HepG2 (cell line): Measurements from ENCODE around the gene INO80B. TPM values are rescaled to one million over a fixed set of nuclear protein-coding genes. Genes with fewer than 3 reads are reported as not detected.

Experiments
- GZF1 ChIP-seq: sonication (generic); formaldehyde crosslinking; IDR thresholded peaks from 2 replicates; pipeline ENCODE4 v1.5.1; 2020; ENCODE audit warnings: mild to moderate bottlenecking, missing genetic modification reagents
- IRX3 ChIP-seq: sonication (generic); formaldehyde crosslinking; IDR thresholded peaks from 2 replicates; pipeline ENCODE4 v1.8.1; 2023; ENCODE audit warnings: mild to moderate bottlenecking, low read depth, missing genetic modification reagents, borderline replicate concordance
- KDM1A ChIP-seq: IDR thresholded peaks from 2 replicates; pipeline ENCODE4 v1.6.1; 2016; ENCODE audit warnings: missing compliant biosample characterization
- MEIS2 ChIP-seq: sonication (generic); formaldehyde crosslinking; IDR thresholded peaks from 2 replicates; pipeline ENCODE4 v1.9.0; 2021; ENCODE audit warnings: mild to moderate bottlenecking, missing genetic modification reagents
- REPIN1 ChIP-seq: sonication (generic); formaldehyde crosslinking; IDR thresholded peaks from 2 replicates; pipeline ENCODE4 v1.8.0; 2022; ENCODE audit warnings: missing genetic modification reagents, low read depth, mild to moderate bottlenecking, borderline replicate concordance
- RFX5 ChIP-seq: IDR thresholded peaks from 2 replicates; pipeline ENCODE4 v1.6.1; 2011; ENCODE audit warnings: low read depth, low read length, improper control_type of control experiment
- RXRB ChIP-seq: IDR thresholded peaks from 2 replicates; pipeline ENCODE4 v1.6.1; 2016; ENCODE audit warnings: borderline replicate concordance, missing genetic modification reagents, missing compliant biosample characterization
- SALL2 ChIP-seq: sonication (generic); formaldehyde crosslinking; IDR thresholded peaks from 2 replicates; pipeline ENCODE4 v1.8.1; 2023; ENCODE audit warnings: mild to moderate bottlenecking, missing genetic modification reagents, inconsistent platforms
- SCMH1 ChIP-seq: sonication (generic); formaldehyde crosslinking; IDR thresholded peaks from 2 replicates; pipeline ENCODE4 v1.9.0; 2021; ENCODE audit warnings: missing genetic modification reagents, mild to moderate bottlenecking, borderline replicate concordance
- SSRP1 ChIP-seq: IDR thresholded peaks from 2 replicates; pipeline ENCODE4 v1.6.1; 2016; ENCODE audit warnings: control low read depth
- TSC22D2 ChIP-seq: sonication (generic); formaldehyde crosslinking; IDR thresholded peaks from 2 replicates; pipeline ENCODE4 v1.5.1; 2020; ENCODE audit warnings: missing genetic modification reagents, mild to moderate bottlenecking, borderline replicate concordance
- ZFX ChIP-seq: sonication (generic); formaldehyde crosslinking; IDR thresholded peaks from 2 replicates; pipeline ENCODE4 v1.4.0; 2020; ENCODE audit warnings: mild to moderate bottlenecking, low read depth, missing genetic modification reagents, moderate library complexity
- ZNF136 ChIP-seq: sonication (generic); formaldehyde crosslinking; IDR thresholded peaks from 2 replicates; pipeline ENCODE4 v1.8.1; 2022; ENCODE audit warnings: low read depth, mild to moderate bottlenecking, moderate library complexity, missing genetic modification reagents
- ZNF232 ChIP-seq: sonication (generic); formaldehyde crosslinking; IDR thresholded peaks from 2 replicates; pipeline ENCODE4 v1.4.0; 2020; ENCODE audit warnings: missing genetic modification reagents, borderline replicate concordance
- ZNF367 ChIP-seq: sonication (generic); formaldehyde crosslinking; IDR thresholded peaks from 2 replicates; pipeline ENCODE4 v1.4.0; 2020; ENCODE audit warnings: missing genetic modification reagents, borderline replicate concordance
- ZNF556 ChIP-seq: sonication (generic); formaldehyde crosslinking; IDR thresholded peaks from 2 replicates; pipeline ENCODE4 v1.4.0; 2020; ENCODE audit warnings: mild to moderate bottlenecking, missing genetic modification reagents, borderline replicate concordance
- ZNF740 ChIP-seq: sonication (generic); formaldehyde crosslinking; IDR thresholded peaks from 2 replicates; pipeline ENCODE4 v1.4.0; 2020; ENCODE audit warnings: missing genetic modification reagents
- polyA plus RNA-seq, 8 experiments: library from polyadenylated mRNA; depleted of rRNA in 3 of 8; stranded (reverse) in 7 of 8; unstranded in 1 of 8; fragments of >200 nt; fragmentation: Illumina TruSeq in 4 of 8; extraction: Trizol in 4 of 8; gene quantifications; 2 replicates each; pipeline versions ENCODE4 v1.2.1 to v1.2.3, GENCODE V29; 2011 to 2016; ENCODE audit warnings: low read depth in 4 of 8, missing spikeins in 1 of 8, mixed read lengths in 1 of 8; ENCODE audit not compliant: insufficient read depth in 1 of 8
- total RNA-seq, 5 experiments: library from RNA; depleted of rRNA; stranded (reverse); fragments of >200 nt; fragmentation: Illumina TruSeq; extraction: Trizol; gene quantifications; 2 replicates each; pipeline ENCODE4 v1.2.3, GENCODE V29; 2016; ENCODE audit warnings: low read depth in 1 of 5
- TF ChIP-seq, protein P1 (sequence below): sonication (generic); formaldehyde crosslinking; IDR thresholded peaks from 2 replicates; pipeline ENCODE4 v1.4.0; 2020; ENCODE audit warnings: missing genetic modification reagents, borderline replicate concordance

Gene INO80B
- total and polyA plus RNA-seq, 2 of the 13 experiments (the other 11 are each of a cell fraction or from before 2014, with no cell fraction given), result 6.2 to 14.5 TPM

GRCh38 chr2:74441690-74442482 lies 13.0 kb upstream of the INO80B start, which contains the start of gene RTKN (continued):
- TF ChIP-seq ZNF136, result peak; percentile 93; the same call in 1 of the 2 replicates
- TF ChIP-seq, protein P1, sequence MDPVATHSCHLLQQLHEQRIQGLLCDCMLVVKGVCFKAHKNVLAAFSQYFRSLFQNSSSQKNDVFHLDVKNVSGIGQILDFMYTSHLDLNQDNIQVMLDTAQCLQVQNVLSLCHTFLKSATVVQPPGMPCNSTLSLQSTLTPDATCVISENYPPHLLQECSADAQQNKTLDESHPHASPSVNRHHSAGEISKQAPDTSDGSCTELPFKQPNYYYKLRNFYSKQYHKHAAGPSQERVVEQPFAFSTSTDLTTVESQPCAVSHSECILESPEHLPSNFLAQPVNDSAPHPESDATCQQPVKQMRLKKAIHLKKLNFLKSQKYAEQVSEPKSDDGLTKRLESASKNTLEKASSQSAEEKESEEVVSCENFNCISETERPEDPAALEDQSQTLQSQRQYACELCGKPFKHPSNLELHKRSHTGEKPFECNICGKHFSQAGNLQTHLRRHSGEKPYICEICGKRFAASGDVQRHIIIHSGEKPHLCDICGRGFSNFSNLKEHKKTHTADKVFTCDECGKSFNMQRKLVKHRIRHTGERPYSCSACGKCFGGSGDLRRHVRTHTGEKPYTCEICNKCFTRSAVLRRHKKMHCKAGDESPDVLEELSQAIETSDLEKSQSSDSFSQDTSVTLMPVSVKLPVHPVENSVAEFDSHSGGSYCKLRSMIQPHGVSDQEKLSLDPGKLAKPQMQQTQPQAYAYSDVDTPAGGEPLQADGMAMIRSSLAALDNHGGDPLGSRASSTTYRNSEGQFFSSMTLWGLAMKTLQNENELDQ (CRISPR knock-in tag), result peak; percentile 26; the same call in 1 of the 2 replicates
- TF ChIP-seq TSC22D2 (CRISPR knock-in tag), result peak; percentile 94; the same call in 1 of the 2 replicates
- TF ChIP-seq KDM1A, result no peak
- no peak; the same call in 1 of the 2 replicates for TF ChIP-seq ZNF740 (CRISPR knock-in tag)
- TF ChIP-seq ZNF556, result peak; percentile 95
- TF ChIP-seq ZFX (CRISPR knock-in tag), result peak; percentile 91
- peak; percentile 16; the same call in 1 of the 2 replicates for TF ChIP-seq ZNF367 (CRISPR knock-in tag)
- TF ChIP-seq REPIN1 (CRISPR knock-in tag), result peak; percentile 60; the same call in 1 of the 2 replicates
- TF ChIP-seq SALL2 (CRISPR knock-in tag), result peak; percentile 73
- no peak for TF ChIP-seq SCMH1 (CRISPR knock-in tag)
- no peak; the same call in 1 of the 2 replicates for TF ChIP-seq SSRP1 (CRISPR knock-in tag)
- TF ChIP-seq RFX5, result no peak; the same call in 1 of the 2 replicates
- TF ChIP-seq GZF1 (CRISPR knock-in tag), result peak; percentile 74
- no peak; the same call in 1 of the 2 replicates for TF ChIP-seq IRX3 (CRISPR knock-in tag)
- TF ChIP-seq MEIS2, result peak; percentile 10; the same call in 1 of the 2 replicates
- TF ChIP-seq RXRB (CRISPR knock-in tag), result 0 out of 2 replicates have a peak, but pooled peaks have one; percentile 53
- peak; percentile 62; the same call in 1 of the 2 replicates for TF ChIP-seq ZNF232 (CRISPR knock-in tag)
